Right ventricle myocardium superior (tissue), 1 donor: ENCODE results near the gene MUC20. TPM values are rescaled to one million over a fixed set of nuclear protein-coding genes. Genes with fewer than 3 reads are reported as not detected.
A peak's percentile ranks its signal among the peaks of the same experiment; 100 is the strongest.
"Not testable (repeated sequence)": the region's sequence is repeated elsewhere in the genome, so short reads cannot be mapped to it uniquely, and the experiment has no call there.

Source experiments
- ATAC-seq: fragments of 200-7000 bp; cut with Tn5 transposase; one replicate; pipeline ENCODE4 v1.9.1; 2020; ENCODE audit warnings: mild to moderate bottlenecking; ENCODE audit not compliant: poor library complexity
- DNase-seq: peaks from one replicate; pipeline ENCODE4 v3.0.0-alpha.2; 2020
- intact Hi-C: fragments of 100-400 bp; cut with DNase I; formaldehyde crosslinking; loops from one replicate; pipeline ENCODE4 v1.11.2; 2022
- microRNA-seq: library from miRNA; unstranded; fragments of <30 nt; microRNA quantifications from one replicate; pipeline ENCODE4 v1.2.0, GENCODE V29; 2020
- total RNA-seq: library from RNA; stranded (reverse); fragmentation: NEBNext Ultra II Directional; extraction: Animal tissue kit (Norgen Biotek cat#: 25700); gene quantifications from one replicate; pipeline ENCODE4 v1.2.1, GENCODE V29; 2021
- donor health status: DM: no; HTN: yes; CAD: no; lungs with severe emphysema.

MUC20 gene
- total RNA-seq, 1 donor from 2014 or later, result 5.4 TPM

DNA sequence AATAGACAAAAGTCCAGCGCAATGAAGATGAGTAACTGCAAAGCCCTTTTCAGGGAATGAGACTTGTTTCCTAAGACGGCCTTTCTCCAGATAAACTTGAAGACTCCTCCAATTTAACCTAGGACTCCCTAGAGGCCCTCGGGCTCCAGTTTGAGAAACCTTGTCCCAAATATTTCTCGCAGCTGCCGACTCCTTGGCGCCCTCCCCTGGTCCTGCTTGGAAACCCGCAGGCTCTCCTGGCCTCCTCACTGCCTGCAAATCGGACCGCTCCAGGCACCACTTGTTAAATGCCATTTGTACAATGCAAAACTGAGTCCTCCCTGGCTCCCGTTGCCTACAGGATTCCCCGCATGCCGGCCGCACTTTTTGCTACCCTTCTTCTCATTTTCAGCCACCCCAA is 54.1 kb downstream of the MUC20 start:
- ATAC-seq (peak; percentile 53), DNase-seq (peak; percentile 73)
- intact Hi-C loops, result no loop called here

DNA sequence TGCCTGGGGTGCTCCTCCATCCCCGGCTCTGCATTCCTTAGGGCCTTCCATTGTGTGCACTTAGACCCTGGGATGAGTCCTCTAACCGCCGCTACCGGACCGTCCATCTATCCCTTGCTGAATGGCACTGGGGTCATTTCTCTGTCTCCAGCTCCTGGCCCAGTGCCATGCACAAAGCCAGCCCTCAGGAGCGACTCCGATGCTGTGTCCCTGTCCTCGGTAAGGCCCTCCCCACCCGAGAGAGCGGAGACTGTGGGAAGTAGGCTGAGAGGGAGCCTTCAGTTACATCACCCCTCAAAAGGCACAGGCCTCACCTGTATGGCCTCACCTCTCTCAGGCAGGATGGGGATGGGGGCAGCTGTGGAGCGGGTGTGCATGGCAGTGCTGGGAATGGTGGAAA is 57.2 kb downstream of the MUC20 start:
- intact Hi-C loops, result no loop called here
- DNase-seq (no peak), ATAC-seq (no peak)

- ATAC-seq, intact Hi-C loops: not testable (repeated sequence)
These were observed 60.5 kb downstream of the MUC20 start for GRCh38 chr3:195781236-195781635.

More at GRCh38 chr3:195781236-195781635, 60.5 kb downstream of the MUC20 start:
- not testable (repeated sequence) for DNase-seq

Small RNA genes within 50 kb of the gene (microRNA-seq; reads per million reads assigned to microRNA genes)
- 1.6 reads per million for gene MIR570

Other genes with a start within 250 kb of the MUC20 start
- gene PPP1R2, start 177.7 kb upstream of the MUC20 start, total RNA-seq, result 28.2 TPM
- 322 TPM for gene APOD, start 137.0 kb upstream of the MUC20 start, total RNA-seq
- not detected for gene MUC4, start 91.0 kb downstream of the MUC20 start, total RNA-seq
- gene TNK2, start 187.6 kb downstream of the MUC20 start, total RNA-seq, result 26.7 TPM